Measurements from ENCODE around the gene RXFP2.

Gene RXFP2

GRCh38 chr13:31739226-31739625 is at the start of gene RXFP2:
RXFP2 (plus strand) TSS chr13:31739526; CDS start chr13:31739613, 87 bp downstream.
- TF ChIP-seq CTCF (IDR thresholded peaks at IDR 0.05) = no peak

GRCh38 chr13:31697290-31697689 is 42.0 kb upstream of the RXFP2 start:
- TF ChIP-seq CTCF (IDR thresholded peaks at IDR 0.05) = no peak

GRCh38 chr13:31699650-31700049 is 39.7 kb upstream of the RXFP2 start:
- TF ChIP-seq CTCF (IDR thresholded peaks at IDR 0.05) = no peak

- no peak for TF ChIP-seq CTCF (IDR thresholded peaks at IDR 0.05)
Measured at GRCh38 chr13:31703780-31704179, 35.5 kb upstream of the RXFP2 start.

GRCh38 chr13:31706105-31706504 is 33.2 kb upstream of the RXFP2 start:
- TF ChIP-seq CTCF (IDR thresholded peaks at IDR 0.05) = no peak

GRCh38 chr13:31717583-31717982 is 21.7 kb upstream of the RXFP2 start:
- TF ChIP-seq CTCF (IDR thresholded peaks at IDR 0.05) = no peak

- TF ChIP-seq CTCF (IDR thresholded peaks at IDR 0.05) = no peak
Measured at GRCh38 chr13:31719214-31719613, 20.1 kb upstream of the RXFP2 start.

- no peak for TF ChIP-seq CTCF (IDR thresholded peaks at IDR 0.05)
Measured at GRCh38 chr13:31722673-31723072, 16.7 kb upstream of the RXFP2 start.
